ENCODE results near the gene DENND2A.

The DENND2A gene

DNA sequence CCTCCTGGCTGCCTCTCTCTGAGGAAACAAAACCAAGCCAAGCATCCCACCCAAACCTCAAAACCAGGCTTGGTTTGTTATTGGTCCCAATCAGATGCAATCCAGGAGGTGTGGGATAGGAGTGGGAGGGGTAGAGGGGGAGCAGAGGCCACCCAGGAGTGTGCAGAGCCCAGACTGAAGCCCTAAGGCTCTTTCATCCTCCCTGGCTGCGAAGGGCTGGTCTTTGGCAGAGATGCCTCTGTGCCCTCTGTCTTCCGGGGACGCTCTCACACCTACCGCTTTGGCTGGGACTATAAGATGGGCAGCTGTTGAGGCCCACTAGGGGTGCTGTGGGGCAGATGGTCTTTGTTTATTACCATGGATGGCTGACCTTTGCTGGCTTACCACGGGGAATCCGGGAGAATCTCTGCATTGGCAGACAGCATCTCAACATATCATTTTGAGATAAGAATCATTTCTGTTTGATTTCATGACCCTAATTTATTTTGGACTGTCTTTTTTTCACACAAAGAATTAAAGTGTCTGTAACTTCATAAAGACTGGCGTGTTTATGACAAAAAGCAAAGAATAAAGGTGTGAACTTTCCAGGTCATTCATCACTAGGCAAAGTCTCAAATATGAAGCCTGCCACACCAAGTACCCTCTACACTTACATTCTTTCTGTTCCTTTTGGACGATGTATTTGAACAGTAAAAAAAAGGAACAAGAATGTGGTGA, 6.5 kb upstream of the DENND2A start:
- TF ChIP-seq CTCF (IDR thresholded peaks at IDR 0.05) = peak; percentile 14; the same call in 1 of the 2 replicates

- TF ChIP-seq CTCF (IDR thresholded peaks at IDR 0.05) = peak; percentile 23; the same call in 1 of the 2 replicates
These were observed 4.7 kb upstream of the DENND2A start for GRCh38 chr7:140645166-140645900.

DNA sequence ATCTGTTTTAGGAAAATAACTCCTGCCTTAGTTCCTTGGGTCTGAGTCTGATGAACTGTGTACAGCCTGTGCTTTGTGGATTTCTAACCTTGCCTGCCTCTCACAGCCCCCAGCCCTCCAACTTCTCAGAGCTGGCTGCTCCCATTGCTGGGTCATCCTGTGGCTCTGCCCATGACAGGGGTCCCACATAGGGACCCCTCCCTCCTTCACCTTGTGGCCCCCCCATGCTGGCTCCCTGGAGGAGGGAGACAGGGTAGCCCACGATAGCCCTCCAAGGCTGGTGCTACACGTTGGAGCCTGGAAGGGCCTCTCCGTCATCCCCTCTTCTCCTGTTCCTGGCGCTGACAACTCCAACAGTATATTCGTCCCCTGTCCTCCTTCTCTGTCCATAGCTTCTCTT, 2.8 kb upstream of the DENND2A start:
- no peak for TF ChIP-seq CTCF (IDR thresholded peaks at IDR 0.05)

GRCh38 chr7:140641524-140642195, 1.0 kb upstream of the DENND2A start:
- TF ChIP-seq CTCF (IDR thresholded peaks at IDR 0.05) = no peak

DNA sequence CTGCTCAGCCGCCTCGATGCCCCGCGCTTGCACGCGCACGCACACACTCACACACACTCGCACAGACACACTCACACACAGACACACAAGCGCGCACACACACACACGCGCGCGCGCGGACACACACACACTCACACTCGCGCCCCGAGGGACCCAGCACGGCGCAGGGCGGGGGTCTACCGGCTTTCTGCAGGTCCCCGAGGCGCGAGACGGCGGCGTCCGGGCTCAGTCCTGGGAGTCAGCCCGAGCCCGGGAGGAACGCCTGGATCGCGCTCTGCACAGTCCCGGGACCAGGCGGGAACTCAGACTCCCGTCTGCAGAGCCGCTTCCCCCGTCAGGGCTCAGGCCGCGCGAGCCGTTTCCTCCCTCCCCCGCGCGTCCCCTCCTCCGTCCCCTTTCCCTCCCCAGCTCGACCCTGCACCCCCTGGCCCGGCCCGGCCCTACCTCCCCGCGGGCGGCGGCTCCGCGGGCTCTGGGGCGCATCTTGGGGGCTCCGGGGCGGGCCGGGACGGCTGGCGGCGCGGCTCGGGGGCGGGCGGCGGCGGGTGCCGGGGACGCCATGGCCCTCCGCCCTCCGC, 464 bp downstream of the DENND2A start:
- no peak for TF ChIP-seq CTCF (IDR thresholded peaks at IDR 0.05)

GRCh38 chr7:140639366-140640053, 1.1 kb downstream of the DENND2A start:
- TF ChIP-seq CTCF (IDR thresholded peaks at IDR 0.05) = no peak

Data from LNCAP (cell line).